Measurements from ENCODE around the gene MSANTD1. TPM values are rescaled to one million over a fixed set of nuclear protein-coding genes. Genes with fewer than 3 reads are reported as not detected.

MSANTD1 gene
- total RNA-seq, 1 donor from 2014 or later, result 1.9 TPM

- no peak for ATAC-seq
- no peaks in the 10 kb centered on the region for H3K9me3 ChIP-seq
- no peak overlapping the region for H3K4me3 ChIP-seq
- peaks cover 68% of the 10 kb centered on the region for H3K36me3 ChIP-seq
- DNase-seq, result no peak
- intact Hi-C loops (cut with DNase I), result no loop called here
- TF ChIP-seq CTCF (IDR thresholded peaks at IDR 0.05), result no peak
- peaks cover 51% of the 10 kb centered on the region for H3K4me1 ChIP-seq
- H3K27me3 ChIP-seq (ENCODE audit: low read depth), result no peaks in the 10 kb centered on the region
- peak overlapping the region; percentile 63 for H3K27ac ChIP-seq
Observed at GRCh38 chr4:3202836-3203820, 45.8 kb upstream of the MSANTD1 start.

- Histone ChIP-seq H3K9me3 (no peaks in the 10 kb centered on the region), H3K4me1 (peaks cover 55% of the 10 kb centered on the region), H3K36me3 (peaks cover 68% of the 10 kb centered on the region), H3K27me3 (ENCODE audit: low read depth) (no peaks in the 10 kb centered on the region), H3K4me3 (no peak overlapping the region), H3K27ac (peak overlapping the region; percentile 63)
- peak in 1 of 2 donors; percentile 55 for ATAC-seq
- no peak for DNase-seq
- no peak for TF ChIP-seq CTCF (IDR thresholded peaks at IDR 0.05)
- intact Hi-C loops (cut with DNase I), result no loop called here
Observed at GRCh38 chr4:3203971-3204431, 45.0 kb upstream of the MSANTD1 start.

- intact Hi-C loops (cut with DNase I), result no loop called here
- TF ChIP-seq CTCF (IDR thresholded peaks at IDR 0.05), result no peak
- peaks cover 54% of the 10 kb centered on the region for H3K4me1 ChIP-seq
- DNase-seq (no peak), ATAC-seq (no peak)
- no peaks in the 10 kb centered on the region for H3K9me3 ChIP-seq
- H3K27ac ChIP-seq, result no peak overlapping the region
- no peak overlapping the region for H3K4me3 ChIP-seq
- peaks cover 78% of the 10 kb centered on the region for H3K36me3 ChIP-seq
- no peaks in the 10 kb centered on the region for H3K27me3 ChIP-seq (ENCODE audit: low read depth)
Observed at GRCh38 chr4:3205995-3206394, 43.0 kb upstream of the MSANTD1 start.

- no peak overlapping the region for H3K4me3 ChIP-seq
- no peaks in the 10 kb centered on the region for H3K27me3 ChIP-seq (ENCODE audit: low read depth)
- DNase-seq (no peak), ATAC-seq (no peak)
- no peak for TF ChIP-seq CTCF (IDR thresholded peaks at IDR 0.05)
- no peak overlapping the region for H3K27ac ChIP-seq
- peaks cover 48% of the 10 kb centered on the region for H3K4me1 ChIP-seq
- intact Hi-C loops (cut with DNase I), result no loop called here
- H3K9me3 ChIP-seq, result no peaks in the 10 kb centered on the region
- peaks cover 76% of the 10 kb centered on the region for H3K36me3 ChIP-seq
Observed at GRCh38 chr4:3206439-3207100, 42.4 kb upstream of the MSANTD1 start.

GRCh38 chr4:3207531-3208037 is 41.4 kb upstream of the MSANTD1 start:
- intact Hi-C loops (cut with DNase I), result no loop called here
- ATAC-seq, result no peak
- no peaks in the 10 kb centered on the region for H3K27me3 ChIP-seq (ENCODE audit: low read depth)
- no peak overlapping the region for H3K27ac ChIP-seq
- TF ChIP-seq CTCF (IDR thresholded peaks at IDR 0.05), result no peak
- H3K4me3 ChIP-seq, result no peak overlapping the region
- no peaks in the 10 kb centered on the region for H3K9me3 ChIP-seq
- no peak for DNase-seq
- H3K4me1 ChIP-seq, result peaks cover 38% of the 10 kb centered on the region
- H3K36me3 ChIP-seq, result peaks cover 82% of the 10 kb centered on the region
